Adipocyte (in vitro differentiated cells): ENCODE measurements around the gene RGL2.
"Not testable (repeated sequence)": the region's sequence is repeated elsewhere in the genome, so short reads cannot be mapped to it uniquely, and the experiment has no call there.

Experiments
- DNase-seq: peaks from one replicate; pipeline ENCODE4 v3.0.0-alpha.2; 2015; ENCODE audit warnings: low read depth
- H3K27me3 ChIP-seq: replicated peaks from 2 replicates; pipeline ENCODE4 v1.7.0; 2013; ENCODE audit warnings: mild to moderate bottlenecking, low read length, moderate library complexity; ENCODE audit not compliant: control insufficient read depth, insufficient read depth
- H3K36me3 ChIP-seq: 2 replicates; pipeline ENCODE4 v1.7.0; 2013; ENCODE audit warnings: low read length, mild to moderate bottlenecking, moderate library complexity; ENCODE audit not compliant: control insufficient read depth, insufficient read depth, severe bottlenecking
- H3K4me1 ChIP-seq: 2 replicates; pipeline ENCODE4 v1.7.0; 2013; ENCODE audit warnings: mild to moderate bottlenecking, low read length, moderate library complexity; ENCODE audit not compliant: control insufficient read depth, insufficient read depth
- H3K4me3 ChIP-seq: 2 replicates; pipeline ENCODE4 v1.7.0; 2013; ENCODE audit warnings: mild to moderate bottlenecking, low read length, moderate library complexity
- H3K9ac ChIP-seq: 2 replicates; pipeline ENCODE4 v1.7.0; 2013; ENCODE audit warnings: mild to moderate bottlenecking, low read length, moderate library complexity
- H3K9me3 ChIP-seq: 2 replicates; pipeline ENCODE4 v1.7.0; 2013; ENCODE audit warnings: mild to moderate bottlenecking, low read length, moderate library complexity; ENCODE audit not compliant: control insufficient read depth

Gene RGL2

GRCh38 chr6:33289784-33290315, 8.9 kb downstream of the RGL2 start:
- Histone ChIP-seq H3K36me3 (peaks cover 39% of the 10 kb centered on the region), H3K4me1 (peaks cover 15% of the 10 kb centered on the region), H3K9ac (peak overlapping the region; percentile 92), H3K4me3 (peak overlapping the region; percentile 98), H3K27me3 (no peaks in the 10 kb centered on the region), H3K9me3 (no peaks in the 10 kb centered on the region)
- peak; percentile 41 for DNase-seq

- Histone ChIP-seq H3K36me3 (peaks cover 46% of the 10 kb centered on the region), H3K4me1 (peaks cover 15% of the 10 kb centered on the region), H3K9me3 (no peaks in the 10 kb centered on the region), H3K27me3 (no peaks in the 10 kb centered on the region), H3K4me3 (peak within 1 kb of the TSS; percentile 98), H3K9ac (peak within 1 kb of the TSS; percentile 92)
- DNase-seq = peak; percentile 96
These were observed 9.6 kb downstream of the RGL2 start, which contains the start of the genes PFDN6 and WDR46 for GRCh38 chr6:33288921-33289783. Gene PFDN6, plus strand, starts transcription at chr6:33289601. Its CDS starts 256 bp downstream, at chr6:33289857. Gene WDR46, minus strand, starts transcription at chr6:33289239. Its CDS starts 69 bp downstream, at chr6:33289170.

- Histone ChIP-seq H3K36me3 (peaks cover 49% of the 10 kb centered on the region), H3K9ac (peak overlapping the region; percentile 92), H3K9me3 (no peaks in the 10 kb centered on the region), H3K27me3 (no peaks in the 10 kb centered on the region), H3K4me3 (peak overlapping the region; percentile 98), H3K4me1 (peaks cover 15% of the 10 kb centered on the region)
- DNase-seq = no peak
These were observed 10.4 kb downstream of the RGL2 start for GRCh38 chr6:33288141-33288920.

GRCh38 chr6:33286946-33287914, 11.5 kb downstream of the RGL2 start:
- no peak overlapping the region for H3K4me3 ChIP-seq
- no peak overlapping the region for H3K9ac ChIP-seq
- no peak for DNase-seq
- peaks cover 55% of the 10 kb centered on the region for H3K36me3 ChIP-seq
- peaks cover 15% of the 10 kb centered on the region for H3K4me1 ChIP-seq
- H3K27me3 ChIP-seq = no peaks in the 10 kb centered on the region
- no peaks in the 10 kb centered on the region for H3K9me3 ChIP-seq

GRCh38 chr6:33285214-33285613, 13.5 kb downstream of the RGL2 start:
- Histone ChIP-seq H3K36me3 (peaks cover 64% of the 10 kb centered on the region), H3K4me1 (peaks cover 12% of the 10 kb centered on the region)
- not testable (repeated sequence) for H3K9ac ChIP-seq, H3K4me3 ChIP-seq, H3K27me3 ChIP-seq, DNase-seq, H3K9me3 ChIP-seq

GRCh38 chr6:33280539-33280938, 18.2 kb downstream of the RGL2 start:
- no peak overlapping the region for H3K4me3 ChIP-seq
- no peaks in the 10 kb centered on the region for H3K27me3 ChIP-seq
- DNase-seq = no peak
- peaks cover 75% of the 10 kb centered on the region for H3K36me3 ChIP-seq
- H3K4me1 ChIP-seq = peaks cover 14% of the 10 kb centered on the region
- no peak overlapping the region for H3K9ac ChIP-seq
- H3K9me3 ChIP-seq = no peaks in the 10 kb centered on the region

- Histone ChIP-seq H3K27me3 (no peaks in the 10 kb centered on the region), H3K4me3 (no peak overlapping the region), H3K36me3 (peaks cover 76% of the 10 kb centered on the region)
These were observed 18.7 kb downstream of the RGL2 start for GRCh38 chr6:33279971-33280511.

GRCh38 chr6:33279257-33279695, 19.5 kb downstream of the RGL2 start:
- Histone ChIP-seq H3K9ac (no peak overlapping the region), H3K4me1 (peaks cover 26% of the 10 kb centered on the region), H3K36me3 (peaks cover 76% of the 10 kb centered on the region), H3K9me3 (no peaks in the 10 kb centered on the region), H3K4me3 (no peak overlapping the region), H3K27me3 (no peaks in the 10 kb centered on the region)
- DNase-seq = no peak

More at GRCh38 chr6:33279971-33280511, 18.7 kb downstream of the RGL2 start:
- Histone ChIP-seq H3K4me1 (peaks cover 19% of the 10 kb centered on the region), H3K9ac (no peak overlapping the region), H3K9me3 (no peaks in the 10 kb centered on the region)
- peak; percentile 39 for DNase-seq

GRCh38 chr6:33278810-33279209, 19.9 kb downstream of the RGL2 start:
- peaks cover 31% of the 10 kb centered on the region for H3K4me1 ChIP-seq
- no peaks in the 10 kb centered on the region for H3K27me3 ChIP-seq
- H3K9me3 ChIP-seq = no peaks in the 10 kb centered on the region
- no peak overlapping the region for H3K9ac ChIP-seq
- no peak for DNase-seq
- no peak overlapping the region for H3K4me3 ChIP-seq
- peaks cover 76% of the 10 kb centered on the region for H3K36me3 ChIP-seq

- H3K4me1 ChIP-seq = peaks cover 35% of the 10 kb centered on the region
- no peak overlapping the region for H3K4me3 ChIP-seq
- no peak overlapping the region for H3K9ac ChIP-seq
- no peaks in the 10 kb centered on the region for H3K9me3 ChIP-seq
- no peak for DNase-seq
- peaks cover 78% of the 10 kb centered on the region for H3K36me3 ChIP-seq
- H3K27me3 ChIP-seq = no peaks in the 10 kb centered on the region
These were observed 20.4 kb downstream of the RGL2 start for GRCh38 chr6:33278392-33278741.
